ENCODE measurements around the gene ZNF571.

GRCh38 chr19:37594982-37595382 is 390 bp upstream of the ZNF571 start:
- TF ChIP-seq CTCF (IDR thresholded peaks at IDR 0.05) (no peak), POLR2A (IDR thresholded peaks at IDR 0.05) (no peak)
